Measurements from ENCODE around the gene PHIP. TPM values are rescaled to one million over a fixed set of nuclear protein-coding genes. Genes with fewer than 3 reads are reported as not detected.

PHIP gene
- total and polyA plus RNA-seq, 9 of the 15 experiments (the other 6 are each of a cell fraction or from before 2014, with no cell fraction given) = 8.1 to 36.3 (median 16.5) TPM

- TF ChIP-seq UBTF (IDR thresholded peaks at IDR 0.05; ENCODE audit: borderline replicate concordance in 1 of 2, low read depth in 2 of 2, low read length in 2 of 2) = 0 out of 4 replicates have a peak, but pooled peaks have one; percentile 21 to 84
- no peak for TF ChIP-seq POU5F1 (IDR thresholded peaks at IDR 0.05; ENCODE audit: borderline replicate concordance, low read depth, low read length, partially characterized antibody)
- TF ChIP-seq ZNF395 (CRISPR knock-in tag; IDR thresholded peaks at IDR 0.05) = 0 out of 2 replicates have a peak, but pooled peaks have one; percentile 20
- TF ChIP-seq POLR2B (IDR thresholded peaks at IDR 0.05; ENCODE audit: low read depth, partially characterized antibody) = peak; percentile 71
- TF ChIP-seq PRMT5 (CRISPR knock-in tag; IDR thresholded peaks at IDR 0.05) = no peak
- no peak for TF ChIP-seq KLF10 (CRISPR knock-in tag; IDR thresholded peaks at IDR 0.05)
- no peak for TF ChIP-seq ZFP36 (IDR thresholded peaks at IDR 0.05; ENCODE audit: low read depth, low read length, partially characterized antibody)
- TF ChIP-seq COPS2 (conservative IDR thresholded peaks at IDR 0.05) = no peak
- TF ChIP-seq ZNF707 (CRISPR knock-in tag; conservative IDR thresholded peaks at IDR 0.05) = no peak
- no peak for TF ChIP-seq TSHZ1 (CRISPR knock-in tag; IDR thresholded peaks at IDR 0.05)
- no peak for TF ChIP-seq HES1 (IDR thresholded peaks at IDR 0.05; ENCODE audit: low read depth)
- no peak for TF ChIP-seq THAP7 (CRISPR knock-in tag; IDR thresholded peaks at IDR 0.05)
- TF ChIP-seq MECOM (CRISPR knock-in tag; IDR thresholded peaks at IDR 0.05) = no peak
Measured at GRCh38 chr6:79078075-79078969, at the start of gene PHIP (continued).

All from K562 (cell line).